Activated naive CD4-positive, alpha-beta T cell treated with anti-CD3 and anti-CD28 coated beads for 36 hours (primary cell): Measurements from ENCODE around the gene VSIG2. TPM values are rescaled to one million over a fixed set of nuclear protein-coding genes. Genes with fewer than 3 reads are reported as not detected.
"Not testable (repeated sequence)": the region's sequence is repeated elsewhere in the genome, so short reads cannot be mapped to it uniquely, and the experiment has no call there.

Experiments used
- CTCF ChIA-PET: fragments of 350-600 bp; sonication (Branson Sonifier 250); formaldehyde crosslinking; loops from one replicate; lab custom pipeline; 2021; ENCODE audit warnings: antibody characterized with exemption; lab: Charles Lee
- DNase-seq: peaks from one replicate; pipeline ENCODE4 v3.0.0-alpha.2; 2020
- H3K27ac Mint-ChIP-seq: one replicate; pipeline ENCODE4 v1.8.0; 2021; ENCODE audit warnings: mild to moderate bottlenecking, mixed read lengths
- H3K27me3 Mint-ChIP-seq: one replicate; pipeline ENCODE4 v1.8.0; 2021; ENCODE audit warnings: low read depth, mixed read lengths
- H3K36me3 Mint-ChIP-seq: one replicate; pipeline ENCODE4 v1.8.0; 2021; ENCODE audit warnings: low read depth, mixed read lengths
- H3K4me1 Mint-ChIP-seq: one replicate; pipeline ENCODE4 v1.8.0; 2021; ENCODE audit warnings: low read depth, mixed read lengths
- H3K4me3 Mint-ChIP-seq: one replicate; pipeline ENCODE4 v1.8.0; 2021; ENCODE audit warnings: mild to moderate bottlenecking, moderate library complexity, mixed read lengths
- H3K9me3 Mint-ChIP-seq: one replicate; pipeline ENCODE4 v1.8.0; 2021; ENCODE audit warnings: mixed read lengths
- intact Hi-C: fragments of 100-400 bp; cut with micrococcal nuclease; formaldehyde crosslinking; loops from one replicate; pipeline ENCODE4 v1.15.1; 2023
- total RNA-seq, 2 experiments: library from RNA; stranded (reverse); gene quantifications; one replicate each; pipeline ENCODE4 v1.2.3, GENCODE V29; 2021

VSIG2 gene
- total RNA-seq, 2 experiments from 2014 or later = 0.20 to 0.29 TPM

GRCh38 chr11:124784051-124784450 lies 32.0 kb upstream of the VSIG2 start:
- intact Hi-C loops = no loop called here
- no peak overlapping the region for H3K27ac Mint-ChIP-seq

GRCh38 chr11:124783002-124783401 lies 30.9 kb upstream of the VSIG2 start:
- no peaks in the 10 kb centered on the region for H3K9me3 Mint-ChIP-seq
- DNase-seq = no peak
- no peak overlapping the region for H3K27ac Mint-ChIP-seq
- CTCF ChIA-PET = interaction anchor here (1.0 to 1.4 kb wide), 3 partner anchors 11 to 54 kb away, joined by 3 to 6 read pairs (median 4); no protein-coding TSS in a partner anchor
- H3K4me1 Mint-ChIP-seq = peaks cover 12% of the 10 kb centered on the region
- H3K36me3 Mint-ChIP-seq = no peaks in the 10 kb centered on the region
- no peaks in the 10 kb centered on the region for H3K27me3 Mint-ChIP-seq
- no peak overlapping the region for H3K4me3 Mint-ChIP-seq
- intact Hi-C loops = no loop called here

More at GRCh38 chr11:124784051-124784450, 32.0 kb upstream of the VSIG2 start:
- Mint-ChIP-seq H3K9me3 (no peaks in the 10 kb centered on the region), H3K27me3 (no peaks in the 10 kb centered on the region), H3K4me1 (peaks cover 9% of the 10 kb centered on the region), H3K36me3 (no peaks in the 10 kb centered on the region), H3K4me3 (no peak overlapping the region)
- no peak for DNase-seq
- CTCF ChIA-PET = interaction anchor here (1.2 to 1.6 kb wide), 3 partner anchors 10 to 53 kb away, joined by 4 to 6 read pairs (median 6); no protein-coding TSS in a partner anchor

GRCh38 chr11:124779568-124779967 lies 27.5 kb upstream of the VSIG2 start:
- H3K36me3 Mint-ChIP-seq = peaks cover 3% of the 10 kb centered on the region
- intact Hi-C loops = no loop called here
- H3K27ac Mint-ChIP-seq = no peak overlapping the region
- CTCF ChIA-PET = interaction anchor here (0.6 to 3.9 kb wide), 5 partner anchors 14 to 168 kb away, joined by 3 to 21 read pairs (median 3); no protein-coding TSS in a partner anchor
- peaks cover 25% of the 10 kb centered on the region for H3K4me1 Mint-ChIP-seq
- H3K9me3 Mint-ChIP-seq = no peaks in the 10 kb centered on the region
- H3K27me3 Mint-ChIP-seq = no peaks in the 10 kb centered on the region
- no peak for DNase-seq
- H3K4me3 Mint-ChIP-seq = no peak overlapping the region

- Mint-ChIP-seq H3K4me3 (no peak overlapping the region), H3K27me3 (no peaks in the 10 kb centered on the region), H3K4me1 (peaks cover 21% of the 10 kb centered on the region), H3K27ac (no peak overlapping the region), H3K9me3 (no peaks in the 10 kb centered on the region), H3K36me3 (peaks cover 3% of the 10 kb centered on the region)
- intact Hi-C loops = no loop called here
- DNase-seq = no peak
- CTCF ChIA-PET = interaction anchor here (1.5 to 3.0 kb wide), 3 partner anchors 9 to 109 kb away, joined by 4 to 10 read pairs (median 4); no protein-coding TSS in a partner anchor
Measured at GRCh38 chr11:124778281-124778680, 26.2 kb upstream of the VSIG2 start.

GRCh38 chr11:124776865-124777645 lies 25.0 kb upstream of the VSIG2 start:
- no peaks in the 10 kb centered on the region for H3K27me3 Mint-ChIP-seq
- H3K36me3 Mint-ChIP-seq = peaks cover 3% of the 10 kb centered on the region
- DNase-seq = no peak
- intact Hi-C loops = no loop called here
- CTCF ChIA-PET = interaction anchor here (1.5 to 3.0 kb wide), 3 partner anchors 8 to 108 kb away, joined by 4 to 10 read pairs (median 4); no protein-coding TSS in a partner anchor
- H3K27ac Mint-ChIP-seq = no peak overlapping the region
- no peaks in the 10 kb centered on the region for H3K9me3 Mint-ChIP-seq
- H3K4me1 Mint-ChIP-seq = peaks cover 21% of the 10 kb centered on the region
- no peak overlapping the region for H3K4me3 Mint-ChIP-seq

- CTCF ChIA-PET, H3K36me3 Mint-ChIP-seq, H3K27me3 Mint-ChIP-seq, H3K4me1 Mint-ChIP-seq, H3K4me3 Mint-ChIP-seq, intact Hi-C loops, H3K27ac Mint-ChIP-seq, DNase-seq, H3K9me3 Mint-ChIP-seq: not testable (repeated sequence)
Measured at GRCh38 chr11:124770959-124771358, 18.9 kb upstream of the VSIG2 start.

- no peak overlapping the region for H3K27ac Mint-ChIP-seq
- no peaks in the 10 kb centered on the region for H3K9me3 Mint-ChIP-seq
- CTCF ChIA-PET = interaction anchor here (1.1 to 2.1 kb wide), 3 partner anchors 12 to 67 kb away, joined by 3 to 11 read pairs (median 4); no protein-coding TSS in a partner anchor
- no peak overlapping the region for H3K4me3 Mint-ChIP-seq
- intact Hi-C loops = no loop called here
- H3K36me3 Mint-ChIP-seq = peaks cover 4% of the 10 kb centered on the region
- DNase-seq = no peak
- no peaks in the 10 kb centered on the region for H3K4me1 Mint-ChIP-seq
- no peaks in the 10 kb centered on the region for H3K27me3 Mint-ChIP-seq
Measured at GRCh38 chr11:124769806-124770774, 18.0 kb upstream of the VSIG2 start.

GRCh38 chr11:124768914-124769313 lies 16.9 kb upstream of the VSIG2 start:
- Mint-ChIP-seq H3K36me3 (peaks cover 4% of the 10 kb centered on the region), H3K27ac (no peak overlapping the region), H3K27me3 (no peaks in the 10 kb centered on the region), H3K4me3 (no peak overlapping the region), H3K9me3 (no peaks in the 10 kb centered on the region), H3K4me1 (no peaks in the 10 kb centered on the region)
- CTCF ChIA-PET = interaction anchor here (1.2 to 2.1 kb wide), 4 partner anchors 9 to 25 kb away, joined by 3 to 11 read pairs (median 4); no protein-coding TSS in a partner anchor
- intact Hi-C loops = no loop called here
- no peak for DNase-seq

GRCh38 chr11:124766156-124766555 lies 14.1 kb upstream of the VSIG2 start:
- Mint-ChIP-seq H3K36me3 (peaks cover 3% of the 10 kb centered on the region), H3K27ac (no peak overlapping the region), H3K9me3 (no peaks in the 10 kb centered on the region), H3K4me3 (no peak overlapping the region), H3K4me1 (peaks cover 7% of the 10 kb centered on the region), H3K27me3 (peaks cover 6% of the 10 kb centered on the region)
- intact Hi-C loops = no loop called here
- no peak for DNase-seq
- CTCF ChIA-PET = interaction anchor here (0.6 to 6.2 kb wide), 4 partner anchors 14 to 1059 kb away, joined by 3 to 83 read pairs (median 4); no protein-coding TSS in a partner anchor

GRCh38 chr11:124763156-124763947 lies 11.3 kb upstream of the VSIG2 start:
- peaks cover 2% of the 10 kb centered on the region for H3K36me3 Mint-ChIP-seq
- intact Hi-C loops = loop anchor here (1.0 kb wide), 7 partner anchors 17 to 119 kb away; partner anchors contain the start of genes SIAE and SPA17
- H3K4me1 Mint-ChIP-seq = peaks cover 28% of the 10 kb centered on the region
- no peak overlapping the region for H3K27ac Mint-ChIP-seq
- peak overlapping the region; percentile 96 for H3K4me3 Mint-ChIP-seq
- H3K27me3 Mint-ChIP-seq = peaks cover 25% of the 10 kb centered on the region
- DNase-seq = peak; percentile 91
- H3K9me3 Mint-ChIP-seq = no peaks in the 10 kb centered on the region
- CTCF ChIA-PET = interaction anchor here (0.5 to 6.2 kb wide), 25 partner anchors 8 to 167 kb away, joined by 3 to 83 read pairs (median 6); partner anchors contain the start of genes MSANTD2, SIAE and SPA17

- H3K27me3 Mint-ChIP-seq = peaks cover 31% of the 10 kb centered on the region
- peaks cover 2% of the 10 kb centered on the region for H3K36me3 Mint-ChIP-seq
- DNase-seq = peak; percentile 34
- CTCF ChIA-PET = interaction anchor here (0.7 to 6.2 kb wide), 20 partner anchors 9 to 168 kb away, joined by 3 to 83 read pairs (median 8); partner anchors contain the start of genes MSANTD2, SIAE and SPA17
- peaks cover 30% of the 10 kb centered on the region for H3K4me1 Mint-ChIP-seq
- H3K27ac Mint-ChIP-seq = no peak overlapping the region
- H3K4me3 Mint-ChIP-seq = peak overlapping the region; percentile 96
- no peaks in the 10 kb centered on the region for H3K9me3 Mint-ChIP-seq
- intact Hi-C loops = loop anchor here (1.0 kb wide), 7 partner anchors 16 to 118 kb away; partner anchors contain the start of genes SIAE and SPA17
Measured at GRCh38 chr11:124762624-124763155, 10.6 kb upstream of the VSIG2 start.
